Type B pancreatic cell (in vitro differentiated cells): ENCODE results near the gene CREB5. TPM values are rescaled to one million over a fixed set of nuclear protein-coding genes. Genes with fewer than 3 reads are reported as not detected.

Experiments used
- DNase-seq: peaks from one replicate; pipeline ENCODE4 v3.0.0; 2021; ENCODE audit warnings: mixed read lengths; ENCODE audit not compliant: unreplicated experiment; ENCODE audit errors: extremely low spot score
- H3K27ac Mint-ChIP-seq: 2 replicates; pipeline ENCODE4 v1.8.0; 2021; ENCODE audit warnings: mild to moderate bottlenecking, mixed read lengths
- H3K27me3 Mint-ChIP-seq: 2 replicates; pipeline ENCODE4 v1.8.0; 2021; ENCODE audit warnings: mixed read lengths
- H3K36me3 Mint-ChIP-seq: 2 replicates; pipeline ENCODE4 v1.8.0; 2021; ENCODE audit warnings: mixed read lengths
- H3K4me1 Mint-ChIP-seq: one replicate; pipeline ENCODE4 v1.8.0; 2021; ENCODE audit warnings: mixed read lengths; ENCODE audit not compliant: unreplicated experiment
- H3K4me3 Mint-ChIP-seq: 2 replicates; pipeline ENCODE4 v1.8.0; 2021; ENCODE audit warnings: mild to moderate bottlenecking, mixed read lengths
- H3K9me3 Mint-ChIP-seq: 2 replicates; pipeline ENCODE4 v1.8.0; 2021; ENCODE audit warnings: mixed read lengths
- CTCF ChIP-seq: fragments of 200-600 bp; sonication (generic); conservative IDR thresholded peaks from 2 replicates; pipeline ENCODE4 v1.5.0; 2021; ENCODE audit warnings: antibody characterized with exemption, mild to moderate bottlenecking
- total RNA-seq: library from RNA; stranded (reverse); gene quantifications from 2 replicates; pipeline ENCODE4 v1.2.1, GENCODE V29; 2021; ENCODE audit warnings: low replicate concordance

CREB5 gene
- total RNA-seq, 1 donor from 2014 or later: 31.0 TPM

DNA sequence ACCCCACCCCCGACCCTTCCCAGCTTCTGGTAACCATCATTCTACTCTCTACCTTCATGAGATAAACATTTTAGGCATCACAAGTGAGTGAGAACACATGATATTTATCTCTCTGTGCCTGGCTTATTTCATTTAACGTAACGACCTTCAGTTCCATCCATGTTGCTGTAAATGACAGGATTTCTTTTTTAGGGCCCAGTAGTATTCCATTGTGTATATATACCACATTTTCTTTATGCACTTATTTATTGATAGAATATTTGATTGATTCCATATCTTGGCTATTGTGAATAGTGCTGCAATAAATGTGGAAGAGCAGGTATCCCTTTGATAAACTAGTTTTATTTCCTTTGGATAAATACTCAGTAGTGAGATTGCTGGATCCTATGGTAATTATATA, 112.7 kb downstream of the CREB5 start:
- DNase-seq: no peak
- no peak for TF ChIP-seq CTCF
- Mint-ChIP-seq H3K27ac (no peak overlapping the region), H3K4me1 (peaks cover 16% of the 10 kb centered on the region), H3K9me3 (no peaks in the 10 kb centered on the region), H3K36me3 (no peaks in the 10 kb centered on the region), H3K27me3 (peaks cover 6% of the 10 kb centered on the region), H3K4me3 (no peak overlapping the region)

DNA sequence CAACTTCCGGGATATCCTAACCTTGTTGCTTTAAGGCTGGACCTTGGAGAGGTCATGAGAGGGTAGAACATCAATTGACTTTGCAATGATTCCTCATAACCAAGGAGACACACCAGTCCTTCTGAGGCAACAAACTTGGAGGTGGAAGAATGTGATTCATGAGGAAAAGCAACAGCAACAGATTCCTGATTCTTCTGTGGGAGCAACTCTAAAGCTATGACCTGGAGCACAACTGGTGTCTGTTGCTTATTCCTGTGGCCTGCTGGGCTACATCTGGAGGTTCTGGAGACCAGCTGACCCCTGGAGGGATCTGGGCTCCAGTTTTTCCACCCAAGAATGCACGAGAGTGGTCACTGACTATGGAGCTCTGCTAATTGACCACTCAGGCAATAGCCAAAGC, 116.6 kb downstream of the CREB5 start:
- peaks cover 9% of the 10 kb centered on the region for H3K4me1 Mint-ChIP-seq
- no peak for DNase-seq
- no peaks in the 10 kb centered on the region for H3K9me3 Mint-ChIP-seq
- no peak for TF ChIP-seq CTCF
- peaks cover 7% of the 10 kb centered on the region for H3K36me3 Mint-ChIP-seq
- no peak overlapping the region for H3K4me3 Mint-ChIP-seq
- no peak overlapping the region for H3K27ac Mint-ChIP-seq
- H3K27me3 Mint-ChIP-seq: peaks cover 2% of the 10 kb centered on the region

DNA sequence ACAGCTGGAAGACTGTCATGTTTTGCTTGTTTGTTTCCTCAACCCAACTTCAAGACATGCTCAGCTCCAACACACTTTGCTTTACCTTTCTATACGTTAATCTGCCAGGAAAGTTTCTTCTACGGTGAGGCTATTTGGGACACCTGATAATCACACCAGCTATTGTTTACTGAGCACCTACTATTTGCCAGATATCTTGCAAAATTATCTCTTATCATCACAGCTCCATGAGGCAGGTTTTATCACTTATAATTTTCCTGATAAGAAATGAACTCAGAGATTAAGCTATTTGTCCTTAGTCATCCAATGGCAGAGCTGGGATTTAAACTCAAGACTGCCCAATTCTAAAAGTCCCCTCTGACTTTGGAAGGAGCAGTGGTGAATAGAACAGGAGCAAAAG, 117.4 kb downstream of the CREB5 start:
- Mint-ChIP-seq H3K27me3 (peaks cover 2% of the 10 kb centered on the region), H3K9me3 (no peaks in the 10 kb centered on the region), H3K4me1 (peaks cover 15% of the 10 kb centered on the region), H3K27ac (no peak overlapping the region), H3K36me3 (peaks cover 7% of the 10 kb centered on the region), H3K4me3 (no peak overlapping the region)
- no peak for TF ChIP-seq CTCF
- no peak for DNase-seq

DNA sequence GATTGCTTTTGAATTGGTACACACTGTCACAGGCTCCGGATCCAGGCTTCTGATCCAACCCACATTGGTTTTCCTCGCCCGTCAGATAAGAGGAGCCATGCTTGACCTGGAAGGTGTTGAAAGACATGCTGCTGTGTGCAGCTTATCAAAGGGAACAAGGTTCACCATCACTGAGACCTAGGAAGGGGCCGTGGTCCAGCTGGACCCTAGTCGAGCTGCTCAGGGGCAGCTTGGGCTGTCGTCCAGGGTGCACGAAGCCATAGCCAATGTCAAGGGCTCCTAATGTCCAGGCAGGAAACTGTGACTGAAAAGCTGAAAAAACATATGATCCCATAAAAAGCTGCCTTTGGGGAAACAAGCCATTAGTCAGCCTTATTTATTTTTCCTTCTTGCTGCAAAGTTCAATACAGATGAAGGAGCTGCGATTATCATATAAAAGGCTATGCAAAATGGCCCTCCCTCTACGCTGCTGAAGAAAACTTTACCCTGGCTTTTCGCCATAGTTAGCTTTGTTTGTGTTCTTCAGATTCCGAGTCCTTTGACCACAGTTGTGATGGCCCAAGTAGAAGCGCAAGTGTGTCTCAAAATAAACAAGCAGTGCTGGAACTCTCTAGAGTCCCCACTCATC, 118.0 kb downstream of the CREB5 start:
- no peaks in the 10 kb centered on the region for H3K9me3 Mint-ChIP-seq
- H3K27ac Mint-ChIP-seq: no peak overlapping the region
- no peak for TF ChIP-seq CTCF
- peaks cover 3% of the 10 kb centered on the region for H3K27me3 Mint-ChIP-seq
- H3K4me3 Mint-ChIP-seq: no peak overlapping the region
- peaks cover 15% of the 10 kb centered on the region for H3K4me1 Mint-ChIP-seq
- DNase-seq: no peak
- H3K36me3 Mint-ChIP-seq: peaks cover 7% of the 10 kb centered on the region

DNA sequence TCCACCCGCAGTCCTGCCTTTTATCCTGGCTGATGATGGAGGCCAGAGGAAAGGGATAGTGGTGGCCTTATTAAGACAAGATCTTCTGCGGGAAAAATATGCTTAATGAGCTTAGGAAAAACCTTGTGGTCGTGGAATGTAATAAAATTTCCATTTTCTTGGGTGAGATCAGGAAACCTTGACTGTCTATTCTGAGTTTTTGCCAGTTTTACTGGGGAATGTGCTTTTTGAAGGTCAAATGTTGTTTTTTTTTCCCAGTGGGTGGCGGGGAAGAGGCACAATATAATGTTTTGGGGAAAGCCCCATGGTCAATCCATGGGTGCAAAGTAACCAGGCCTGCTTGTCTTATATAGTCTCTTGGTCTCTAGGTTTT, 118.5 kb downstream of the CREB5 start:
- TF ChIP-seq CTCF: no peak
- DNase-seq: no peak
- H3K27me3 Mint-ChIP-seq: peaks cover 7% of the 10 kb centered on the region
- no peak overlapping the region for H3K27ac Mint-ChIP-seq
- peaks cover 15% of the 10 kb centered on the region for H3K4me1 Mint-ChIP-seq
- H3K36me3 Mint-ChIP-seq: peaks cover 7% of the 10 kb centered on the region
- no peak overlapping the region for H3K4me3 Mint-ChIP-seq
- H3K9me3 Mint-ChIP-seq: no peaks in the 10 kb centered on the region

- Mint-ChIP-seq H3K27me3 (peaks cover 12% of the 10 kb centered on the region), H3K4me1 (peaks cover 15% of the 10 kb centered on the region), H3K9me3 (no peaks in the 10 kb centered on the region), H3K4me3 (no peak overlapping the region), H3K36me3 (peaks cover 7% of the 10 kb centered on the region), H3K27ac (no peak overlapping the region)
- no peak for TF ChIP-seq CTCF
- no peak for DNase-seq
Observed at GRCh38 chr7:28531291-28531690, 119.0 kb downstream of the CREB5 start.
